Measurements from ENCODE around the gene KCNJ12. TPM values are rescaled to one million over a fixed set of nuclear protein-coding genes. Genes with fewer than 3 reads are reported as not detected.
"Not testable (repeated sequence)": the region's sequence is repeated elsewhere in the genome, so short reads cannot be mapped to it uniquely, and the experiment has no call there.

KCNJ12 gene
- total RNA-seq, 1 experiment from 2014 or later, result 5.8 TPM

DNA sequence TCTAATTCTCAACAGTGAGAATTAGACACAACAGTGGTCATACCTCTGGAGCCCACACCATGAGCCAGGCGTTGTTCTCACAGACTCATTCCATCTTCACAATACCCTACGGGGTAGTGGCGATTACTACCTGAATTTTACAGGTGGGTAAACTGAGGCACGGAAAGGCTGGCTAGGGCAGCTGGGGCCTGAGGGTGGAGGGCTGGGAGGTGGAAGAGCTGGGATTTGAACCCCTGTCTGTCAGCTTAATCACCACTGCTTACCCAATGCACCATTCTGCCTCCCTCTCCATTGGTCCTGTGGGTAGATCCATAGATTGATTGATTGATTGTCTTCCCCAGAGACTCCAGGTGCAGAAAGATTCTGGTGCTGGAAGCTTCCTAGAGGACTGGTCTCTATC is 31.4 kb upstream of the KCNJ12 start:
- H3K9me3 ChIP-seq (ENCODE audit: control insufficient read depth in 1 of 2, insufficient read depth in 1 of 2, low read depth in 1 of 2, low read length in 2 of 2); RAD21 ChIA-PET (ENCODE audit: low non-redundant PET in 1 of 2, low total read pairs in 2 of 2, uncharacterized antibody in 2 of 2, unreplicated experiment in 2 of 2); H3K4me1 ChIP-seq (ENCODE audit: control insufficient read depth in 1 of 2, insufficient read depth in 2 of 2, low read length in 2 of 2); H4K20me1 ChIP-seq (ENCODE audit: insufficient read depth); H3K27me3 ChIP-seq (ENCODE audit: insufficient read depth, low read length); CTCF ChIA-PET; H3K27ac ChIP-seq (ENCODE audit: low read depth, low read length); H3K79me2 ChIP-seq (ENCODE audit: insufficient read depth, low read length); H3K36me3 ChIP-seq (ENCODE audit: control insufficient read depth in 1 of 2, insufficient read depth in 2 of 2, low read length in 2 of 2); H3K9me2 ChIP-seq (ENCODE audit: insufficient read depth); DNase-seq (ENCODE audit: low read depth, low spot score); H2AFZ ChIP-seq (ENCODE audit: low read depth, low read length, poor library complexity, severe bottlenecking); H3K4me2 ChIP-seq (ENCODE audit: low read length); intact Hi-C loops (cut with micrococcal nuclease); POLR2A ChIA-PET; BruUV-seq (replicated peaks); H3K9ac ChIP-seq (ENCODE audit: low read length); ATAC-seq; H3K4me3 ChIP-seq (replicated peaks in 1 of 2; ENCODE audit: low read depth in 1 of 2, low read length in 2 of 2): not testable (repeated sequence)

DNA sequence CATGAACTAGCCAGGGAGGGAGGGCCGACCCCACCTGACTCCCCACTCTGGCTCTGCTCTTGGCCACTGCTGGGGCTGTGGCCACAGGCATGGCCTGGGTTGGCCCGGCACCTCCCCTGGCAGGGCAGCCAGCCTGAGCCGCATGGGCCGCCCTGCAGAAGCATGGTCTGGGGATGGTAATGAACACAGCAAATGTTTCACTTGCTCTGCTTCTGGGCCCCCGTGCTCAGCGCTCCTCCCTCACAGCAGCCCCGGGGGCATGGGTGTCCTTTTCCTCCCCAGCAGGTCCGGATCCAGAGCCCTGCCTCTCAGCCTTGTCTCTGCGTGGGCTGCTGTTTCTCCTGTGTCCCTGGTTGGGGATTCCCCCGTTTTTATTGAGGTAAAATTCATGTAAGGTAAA is 30.9 kb upstream of the KCNJ12 start:
- BruUV-seq (replicated peaks), result no TSS peak
- POLR2A ChIA-PET, result no interaction called here
- H2AFZ ChIP-seq (ENCODE audit: low read depth, low read length, poor library complexity, severe bottlenecking), result no peak overlapping the region
- intact Hi-C loops (cut with micrococcal nuclease), result no loop called here
- H3K9ac ChIP-seq (ENCODE audit: low read length), result no peak overlapping the region
- no peak overlapping the region for H3K4me3 ChIP-seq (replicated peaks in 1 of 2; ENCODE audit: low read depth in 1 of 2, low read length in 2 of 2)
- no peaks in the 10 kb centered on the region for H3K9me2 ChIP-seq (ENCODE audit: insufficient read depth)
- CTCF ChIA-PET, result no interaction called here
- H3K79me2 ChIP-seq (ENCODE audit: insufficient read depth, low read length), result no peaks in the 10 kb centered on the region
- no peaks in the 10 kb centered on the region for H3K4me1 ChIP-seq (ENCODE audit: control insufficient read depth in 1 of 2, insufficient read depth in 2 of 2, low read length in 2 of 2)
- H3K36me3 ChIP-seq (ENCODE audit: control insufficient read depth in 1 of 2, insufficient read depth in 2 of 2, low read length in 2 of 2), result no peaks in the 10 kb centered on the region
- DNase-seq (ENCODE audit: low read depth, low spot score) (no peak), ATAC-seq (no peak)
- H3K27ac ChIP-seq (ENCODE audit: low read depth, low read length), result no peak overlapping the region
- H3K27me3 ChIP-seq (ENCODE audit: insufficient read depth, low read length), result no peaks in the 10 kb centered on the region
- H4K20me1 ChIP-seq (ENCODE audit: insufficient read depth), result no peaks in the 10 kb centered on the region
- H3K9me3 ChIP-seq (ENCODE audit: control insufficient read depth in 1 of 2, insufficient read depth in 1 of 2, low read depth in 1 of 2, low read length in 2 of 2), result no peaks in the 10 kb centered on the region
- H3K4me2 ChIP-seq (ENCODE audit: low read length), result no peak overlapping the region
- RAD21 ChIA-PET (ENCODE audit: low non-redundant PET in 1 of 2, low total read pairs in 2 of 2, uncharacterized antibody in 2 of 2, unreplicated experiment in 2 of 2), result no interaction called here
- no peak for TF ChIP-seq EZH2 (IDR thresholded peaks at IDR 0.05)
- no peak for TF ChIP-seq SRF (IDR thresholded peaks at IDR 0.05; ENCODE audit: low read depth)
- TF ChIP-seq, protein P1, sequence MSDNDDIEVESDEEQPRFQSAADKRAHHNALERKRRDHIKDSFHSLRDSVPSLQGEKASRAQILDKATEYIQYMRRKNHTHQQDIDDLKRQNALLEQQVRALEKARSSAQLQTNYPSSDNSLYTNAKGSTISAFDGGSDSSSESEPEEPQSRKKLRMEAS (IDR thresholded peaks at IDR 0.05), result no peak
- TF ChIP-seq SP1 (IDR thresholded peaks at IDR 0.05; ENCODE audit: low read depth), result no peak
- no peak for TF ChIP-seq RAD21 (IDR thresholded peaks at IDR 0.05; ENCODE audit: low read depth)
- TF ChIP-seq EGR1 (IDR thresholded peaks at IDR 0.05; ENCODE audit: low read depth), result no peak
- TF ChIP-seq POLR2A (IDR thresholded peaks at IDR 0.05; ENCODE audit: borderline replicate concordance, extremely low read depth, insufficient read depth, insufficient read length), result no peak
- no peak for TF ChIP-seq ELF1 (IDR thresholded peaks at IDR 0.05; ENCODE audit: borderline replicate concordance, low read depth)
- no peak for TF ChIP-seq FOSL1 (IDR thresholded peaks at IDR 0.05; ENCODE audit: low read depth)
- TF ChIP-seq SIN3A (IDR thresholded peaks at IDR 0.05; ENCODE audit: low read depth), result no peak
- no peak for TF ChIP-seq ZBTB33 (IDR thresholded peaks at IDR 0.05; ENCODE audit: extremely low read depth, insufficient replicate concordance, low read length)
- TF ChIP-seq EZH2phosphoT487 (IDR thresholded peaks at IDR 0.05; ENCODE audit: borderline replicate concordance), result no peak
- no peak for TF ChIP-seq CEBPB (IDR thresholded peaks at IDR 0.05; ENCODE audit: low read depth)
- no peak for TF ChIP-seq ZNF274 (IDR thresholded peaks at IDR 0.05; ENCODE audit: low read depth, low read length)
- no peak for TF ChIP-seq YY1 (IDR thresholded peaks at IDR 0.05; ENCODE audit: extremely low read depth, insufficient replicate concordance, low read depth, low read length)
- no peak for TF ChIP-seq REST (IDR thresholded peaks at IDR 0.05; ENCODE audit: low read depth)

Data from HCT116 (cell line).